HG02763 (cell line): ENCODE measurements around the gene OSCP1.

Source experiments
- ATAC-seq: cut with Tn5 transposase; IDR thresholded peaks from one replicate; pipeline ENCODE4 v1.9.1; 2021; ENCODE audit warnings: mild to moderate bottlenecking, moderate library complexity; ENCODE audit not compliant: unreplicated experiment

The OSCP1 gene

DNA sequence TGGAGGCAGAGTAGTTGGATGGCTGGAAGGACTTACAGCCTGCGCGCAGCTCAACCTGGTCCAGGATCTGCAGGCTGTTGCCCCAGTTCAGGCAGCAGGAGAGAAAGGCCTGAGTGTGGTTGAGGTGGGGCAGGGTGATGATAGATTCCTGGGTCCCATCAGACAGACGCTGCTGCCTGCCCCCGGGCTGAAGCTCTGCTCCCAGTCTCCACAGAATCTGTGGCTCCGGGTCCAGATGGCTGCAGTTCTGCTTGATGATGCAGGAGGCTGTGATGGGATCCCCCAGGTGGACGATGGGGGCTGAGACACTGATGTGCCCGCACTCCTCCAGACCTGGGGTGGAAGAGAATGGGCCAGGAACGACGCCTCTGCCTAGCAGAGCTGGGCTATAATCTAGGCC is 25.1 kb upstream of the OSCP1 start:
- no peak for ATAC-seq

DNA sequence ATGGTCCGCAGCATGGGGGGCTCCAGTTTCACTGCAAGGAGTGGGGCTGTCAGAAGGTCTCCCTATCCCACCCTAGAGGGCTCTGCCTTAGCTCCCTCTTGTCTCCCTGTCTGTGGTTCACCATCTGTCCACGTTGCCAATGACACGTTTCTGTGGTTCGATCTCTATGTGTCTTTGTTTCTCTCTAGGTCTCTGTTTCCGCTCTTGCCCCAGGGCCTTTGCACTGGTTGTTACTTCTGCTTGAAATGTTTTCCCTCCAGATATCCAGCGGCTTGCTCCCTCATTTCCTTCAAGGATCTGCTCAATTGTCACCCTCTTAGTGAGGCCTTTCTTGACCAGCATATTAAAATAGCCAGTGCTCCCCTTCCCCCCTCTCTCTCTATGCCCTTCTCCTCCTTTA is 22.4 kb upstream of the OSCP1 start:
- no peak for ATAC-seq

DNA sequence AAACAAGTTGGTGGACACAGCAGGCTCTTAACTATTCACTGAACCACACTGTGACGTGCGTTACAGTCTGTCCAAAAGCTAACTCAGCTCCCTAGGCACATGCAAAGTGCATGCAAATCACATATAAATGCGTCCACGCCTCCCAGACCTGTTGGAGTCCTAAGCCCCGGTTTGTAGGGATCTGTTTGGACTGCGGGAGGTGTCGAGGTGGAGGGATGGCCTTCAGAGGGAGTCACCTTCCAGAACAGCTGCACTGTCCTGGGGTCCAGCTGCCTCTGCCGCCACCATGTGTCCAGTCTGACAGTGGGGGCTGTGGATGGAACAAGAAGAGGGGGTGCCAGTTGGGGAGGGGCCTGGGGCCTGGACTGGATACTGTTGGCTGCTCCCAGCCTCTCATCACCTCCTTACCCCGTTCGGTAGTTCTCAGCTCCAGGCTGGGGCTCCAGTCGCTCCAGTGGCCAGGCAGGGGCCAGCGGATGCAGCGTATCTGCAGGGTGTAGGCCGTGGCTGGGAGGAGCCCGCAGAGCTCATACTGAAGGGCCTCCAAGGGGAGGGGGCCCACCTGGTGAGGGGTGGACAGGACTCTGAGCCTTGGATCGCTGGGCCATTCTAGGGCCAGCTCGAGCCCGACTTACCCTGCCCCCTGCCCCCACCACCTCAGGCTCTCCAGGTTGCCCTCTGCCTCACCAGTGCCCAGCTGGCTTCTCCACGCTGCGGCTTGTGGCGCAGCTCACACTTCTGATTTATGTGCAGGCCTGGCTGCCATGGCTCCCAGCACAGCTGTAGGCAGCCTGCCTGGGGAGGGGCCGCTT is 21.8 kb upstream of the OSCP1 start:
- no peak for ATAC-seq

DNA sequence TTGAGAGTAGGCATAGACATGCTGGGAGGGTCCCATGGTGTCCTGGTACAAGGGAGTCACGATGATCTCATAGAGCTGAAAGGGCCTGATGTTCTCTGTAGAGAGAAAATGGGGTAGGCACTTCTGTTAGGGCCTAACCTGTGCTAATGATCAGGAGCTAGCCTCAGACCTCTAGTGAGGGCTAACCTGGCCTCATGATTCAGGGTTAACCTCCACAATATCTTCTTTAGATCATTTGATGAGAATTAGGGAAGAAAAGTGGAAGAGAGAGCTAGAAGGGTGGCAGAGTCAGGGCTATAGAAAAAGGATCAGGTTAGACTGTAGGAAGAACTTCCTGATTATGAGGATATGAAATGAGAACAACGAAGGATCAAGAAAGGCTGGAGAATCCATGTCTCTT is 18.9 kb upstream of the OSCP1 start:
- ATAC-seq = no peak

DNA sequence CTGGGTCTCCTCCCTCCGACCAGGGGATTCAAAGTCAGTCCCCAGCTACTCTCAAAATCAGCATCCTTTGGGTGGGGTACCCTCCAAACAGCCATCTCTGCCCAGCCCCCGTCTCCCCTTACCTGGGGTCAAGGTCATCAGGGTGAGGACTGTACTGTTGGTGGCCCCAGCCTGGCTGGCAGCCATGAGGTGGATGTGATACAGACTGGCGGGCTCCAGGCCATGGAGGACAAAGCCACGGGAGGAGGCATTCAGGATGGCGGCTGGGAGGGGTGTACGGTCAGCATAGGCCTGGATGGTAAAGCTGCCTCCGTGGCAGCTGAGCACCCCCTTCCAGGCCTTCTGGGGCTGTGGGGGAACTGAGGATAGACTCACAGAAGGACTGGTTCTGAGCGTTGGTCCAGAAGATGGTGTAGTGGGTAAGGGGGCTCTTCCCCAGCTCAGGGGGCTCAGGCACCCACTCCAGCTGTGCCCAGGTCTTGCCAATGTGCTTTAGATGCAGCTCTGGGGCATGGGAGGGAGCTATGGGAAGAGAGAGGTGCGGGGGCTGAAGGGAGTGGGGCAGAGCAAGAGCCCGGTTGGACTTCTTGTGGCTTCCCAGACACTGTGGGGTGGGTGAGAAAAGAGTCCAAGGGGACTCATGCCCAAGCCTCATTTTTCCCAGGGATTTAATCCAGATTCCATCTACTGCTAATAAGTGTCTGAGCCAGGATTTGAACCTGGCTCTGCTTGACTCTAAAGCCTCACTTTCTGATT is 17.6 kb upstream of the OSCP1 start:
- ATAC-seq = no peak

DNA sequence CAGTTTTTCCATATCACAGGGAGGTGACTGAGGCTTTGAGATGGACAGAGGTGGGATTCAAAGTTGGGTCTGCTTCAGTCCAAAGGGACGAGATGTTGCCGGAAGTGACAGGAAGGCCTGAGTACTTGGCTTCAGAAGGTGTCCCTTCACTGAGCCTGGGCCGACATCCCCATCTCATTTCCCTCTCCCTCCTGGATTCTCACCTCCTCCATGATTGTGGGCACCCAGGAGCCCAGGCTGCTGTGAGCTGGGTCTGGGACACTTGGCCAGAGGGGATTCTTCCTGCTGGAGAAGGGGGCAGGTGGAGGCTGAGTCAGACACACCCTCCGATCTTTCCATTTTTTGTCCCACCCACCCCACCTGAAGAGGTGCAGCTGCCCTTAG is 16.8 kb upstream of the OSCP1 start:
- ATAC-seq = no peak

DNA sequence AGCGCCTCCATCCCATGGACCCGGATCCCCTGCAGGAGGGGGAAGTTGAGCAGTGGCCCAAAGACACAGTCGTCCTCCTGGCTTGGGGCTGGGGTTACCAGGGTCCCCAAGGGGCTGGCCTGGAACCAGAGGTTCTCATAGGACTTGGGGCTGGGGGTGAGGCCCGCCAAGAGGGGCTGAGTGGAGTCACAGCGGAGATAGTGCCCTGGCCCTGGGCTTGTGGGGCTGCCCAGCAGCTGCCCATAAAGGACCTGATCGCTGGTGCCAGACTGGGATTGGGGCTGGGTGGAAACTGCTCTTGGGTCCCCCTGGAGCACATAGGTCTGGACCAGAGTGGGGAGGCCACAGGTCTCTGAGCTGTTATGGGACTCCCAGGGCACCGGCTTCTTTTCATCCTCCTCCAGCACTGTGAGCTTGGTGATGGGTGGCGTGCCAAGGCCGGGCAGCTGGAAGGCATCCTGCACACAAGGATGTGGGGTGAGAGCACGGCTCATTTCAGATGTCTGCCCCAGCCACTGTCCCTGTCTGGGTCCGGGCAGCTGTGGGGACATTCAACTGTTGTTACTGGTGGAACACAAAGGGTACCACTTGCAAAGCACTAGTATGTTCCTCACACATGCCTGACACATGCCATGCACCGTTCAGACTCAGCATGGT is 16.2 kb upstream of the OSCP1 start:
- ATAC-seq = no peak

DNA sequence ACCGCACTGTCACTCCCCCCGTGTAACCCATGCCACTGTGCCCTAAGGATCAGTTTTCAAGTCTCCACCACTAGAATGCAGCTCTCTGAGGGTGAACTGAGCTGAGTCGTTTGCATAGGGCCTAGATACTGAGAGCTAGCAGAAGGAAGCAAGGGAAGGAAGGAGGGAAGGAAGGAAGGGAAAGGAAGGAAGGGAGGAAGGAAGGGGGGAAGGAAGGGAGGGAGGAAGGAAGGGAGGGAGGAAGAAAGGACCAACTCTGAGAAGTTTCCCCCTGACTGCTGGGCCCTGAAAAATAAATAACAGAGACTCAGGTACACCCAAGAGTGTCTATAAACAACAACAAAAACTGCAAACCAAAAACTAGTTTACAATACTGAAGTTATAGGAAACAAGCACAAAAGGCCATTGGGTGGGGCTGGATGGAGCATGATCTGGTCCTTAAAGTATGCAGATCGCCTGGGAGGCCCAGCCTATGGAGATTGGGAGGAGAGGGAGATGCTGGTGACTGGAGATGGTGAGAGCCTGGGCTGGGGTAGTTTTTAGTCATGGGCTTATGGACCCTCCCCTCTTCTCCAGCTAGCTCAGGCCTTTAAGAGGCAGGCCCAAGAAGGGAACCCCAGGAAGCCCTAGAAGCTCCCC is 15.6 kb upstream of the OSCP1 start:
- ATAC-seq = no peak

DNA sequence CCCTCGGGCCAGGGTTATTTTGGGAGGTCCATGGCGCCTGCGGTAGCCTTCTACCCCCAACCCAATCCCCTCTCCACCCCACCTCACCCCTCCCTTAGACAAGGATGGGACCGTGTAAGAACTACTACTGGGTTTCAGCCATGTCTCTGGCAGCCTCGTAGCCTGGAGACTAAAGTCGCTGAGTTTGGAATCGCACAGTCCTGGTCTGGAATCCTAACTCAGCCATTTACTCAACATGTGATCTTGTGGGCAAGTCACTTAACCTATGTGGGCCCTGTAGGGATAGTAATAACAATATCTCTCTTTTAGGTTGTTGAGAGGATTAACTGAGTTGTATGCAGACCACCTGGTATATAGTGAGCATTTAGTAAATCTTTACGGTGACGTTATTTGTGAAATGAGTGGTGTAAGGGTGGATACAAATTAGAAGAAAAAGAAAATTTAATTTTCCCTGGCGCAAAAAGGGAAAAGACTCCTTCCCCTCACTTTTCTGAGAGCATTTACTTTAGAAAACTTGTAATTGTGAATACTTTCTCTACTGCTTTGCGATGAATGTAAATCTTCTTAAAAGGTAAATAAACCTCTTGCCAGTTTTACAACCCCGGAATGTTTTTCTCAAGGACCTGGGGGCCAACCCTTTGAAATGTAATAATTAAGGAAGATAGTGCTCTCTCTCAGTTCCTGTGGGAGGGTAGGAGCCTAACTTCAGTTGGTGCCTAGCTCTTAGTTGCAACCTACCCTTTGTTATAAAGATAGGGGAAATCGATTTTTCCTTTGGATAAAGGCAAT is 14.5 kb upstream of the OSCP1 start:
- no peak for ATAC-seq

DNA sequence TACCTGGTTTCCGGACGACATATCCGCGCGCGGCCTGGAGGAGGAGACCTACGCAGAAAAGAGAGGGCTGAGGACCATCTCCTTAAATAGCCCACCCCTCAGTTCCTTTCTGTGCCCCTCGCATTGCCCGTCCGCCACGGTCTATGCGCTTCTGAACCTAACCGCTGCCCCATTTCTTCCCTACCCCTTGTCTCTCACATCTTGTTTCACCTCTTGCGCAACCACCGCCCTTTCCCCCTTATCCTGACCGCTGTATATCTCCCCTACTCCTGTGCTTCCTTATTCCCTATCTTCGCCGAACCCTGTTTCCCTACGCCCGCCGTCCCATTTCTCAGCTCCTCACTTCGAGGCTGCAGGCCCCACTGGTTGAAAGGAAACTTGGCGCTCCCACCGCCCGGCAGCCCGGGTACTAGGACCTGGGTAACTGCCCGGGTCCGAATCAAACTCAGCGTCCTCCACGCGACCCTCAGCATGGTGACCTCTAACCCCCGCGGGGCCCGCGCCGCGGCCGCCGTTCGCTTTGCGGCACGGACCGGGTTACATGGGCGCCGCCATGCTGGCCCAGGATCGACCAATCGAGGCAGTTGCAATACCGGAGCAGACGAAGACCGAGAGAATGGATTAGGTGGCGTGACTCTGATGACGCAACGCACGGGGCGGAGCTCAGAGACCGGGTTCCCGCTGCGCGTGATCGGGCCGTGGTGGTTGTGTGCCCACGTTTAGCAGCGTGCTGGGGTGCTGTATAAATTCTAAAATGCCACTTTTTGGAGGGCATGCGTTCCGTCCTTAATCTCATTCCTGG is 13.8 kb upstream of the OSCP1 start, which contains the start of gene MRPS15:
Gene MRPS15, minus strand, starts transcription at position 582 of the 802 bp plus-strand sequence. Its CDS starts 109 bp downstream, at position 473.
- ATAC-seq = peak; percentile 86

DNA sequence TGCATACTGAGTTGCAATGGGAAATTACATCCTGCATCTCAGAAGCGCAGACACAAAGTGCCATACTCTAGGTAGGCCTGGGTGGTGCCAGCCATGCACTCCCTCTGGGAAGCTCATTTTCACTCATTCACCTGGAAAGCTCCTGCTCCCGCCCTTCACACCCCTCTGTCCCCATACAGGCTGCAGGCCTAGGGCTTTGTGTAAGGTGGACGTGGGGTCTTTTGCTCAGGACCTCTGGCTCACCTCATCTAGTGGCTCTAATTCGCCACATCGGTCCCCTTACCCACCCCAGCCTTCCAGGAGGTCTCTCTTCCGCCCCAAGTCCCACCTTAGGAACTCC is 13.2 kb upstream of the OSCP1 start:
- ATAC-seq = no peak

DNA sequence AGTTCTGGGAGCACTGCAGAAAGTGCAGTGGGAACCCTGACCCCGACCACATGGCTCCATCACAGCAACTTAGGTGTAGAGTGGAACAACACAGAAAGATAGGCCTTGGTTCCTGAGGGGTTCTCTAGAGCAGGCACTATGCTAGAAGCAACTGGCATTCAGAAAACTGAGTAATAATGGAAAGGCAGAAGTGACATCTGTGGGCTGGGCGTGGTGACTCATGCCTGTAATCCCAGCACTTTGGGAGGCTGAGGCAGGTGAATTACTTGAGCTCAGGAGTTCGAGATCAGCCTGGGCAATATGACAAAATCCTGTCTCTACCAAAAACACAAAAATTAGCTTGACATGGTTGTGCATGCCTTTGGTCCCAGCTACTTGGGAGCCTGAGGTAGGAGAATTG is 8.7 kb upstream of the OSCP1 start:
- no peak for ATAC-seq

DNA sequence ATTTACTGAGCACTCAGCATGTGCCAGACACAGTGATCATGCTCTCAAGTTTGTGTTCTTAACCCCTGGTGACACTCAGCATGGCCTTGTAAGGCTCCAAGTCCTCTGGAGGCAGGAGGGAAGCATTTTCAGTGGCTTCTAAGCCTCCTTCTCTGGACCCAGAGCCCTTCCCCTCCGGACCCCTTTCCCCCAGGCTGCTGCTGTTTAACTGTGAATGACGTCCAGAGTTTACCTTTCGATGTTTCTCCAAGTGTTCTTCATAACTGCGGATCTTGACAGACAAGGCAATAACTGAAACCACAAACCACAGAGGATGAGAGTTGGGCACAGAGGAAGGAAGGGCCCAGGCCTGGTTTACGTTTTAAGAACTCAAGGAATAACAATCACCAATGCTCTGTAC is 7.4 kb upstream of the OSCP1 start:
- ATAC-seq = no peak

DNA sequence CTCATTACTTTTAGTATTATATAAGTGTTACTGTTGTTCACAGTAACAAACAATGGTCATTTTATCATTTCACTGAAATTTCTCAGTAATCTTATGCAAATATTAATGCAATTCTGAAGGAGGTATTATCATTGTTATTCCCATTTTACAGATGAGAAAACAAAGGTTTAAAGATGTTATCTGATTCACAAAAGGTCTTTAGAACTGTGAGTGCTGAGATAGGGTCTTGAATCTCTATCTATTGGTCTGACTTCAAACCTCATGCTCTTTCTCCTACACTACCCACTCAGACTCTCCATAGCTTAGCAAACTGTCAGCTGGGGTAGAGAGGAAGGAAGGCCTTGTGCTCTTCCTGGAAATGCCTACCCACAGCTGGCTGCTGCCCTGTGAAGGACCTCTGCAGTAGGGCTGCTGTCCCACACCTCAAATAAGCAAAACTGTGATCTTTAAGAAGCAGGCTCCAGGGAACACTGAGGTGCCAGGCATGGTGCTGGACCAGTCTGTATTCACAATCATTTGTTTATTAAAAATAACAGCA is 6.2 kb upstream of the OSCP1 start:
- no peak for ATAC-seq

DNA sequence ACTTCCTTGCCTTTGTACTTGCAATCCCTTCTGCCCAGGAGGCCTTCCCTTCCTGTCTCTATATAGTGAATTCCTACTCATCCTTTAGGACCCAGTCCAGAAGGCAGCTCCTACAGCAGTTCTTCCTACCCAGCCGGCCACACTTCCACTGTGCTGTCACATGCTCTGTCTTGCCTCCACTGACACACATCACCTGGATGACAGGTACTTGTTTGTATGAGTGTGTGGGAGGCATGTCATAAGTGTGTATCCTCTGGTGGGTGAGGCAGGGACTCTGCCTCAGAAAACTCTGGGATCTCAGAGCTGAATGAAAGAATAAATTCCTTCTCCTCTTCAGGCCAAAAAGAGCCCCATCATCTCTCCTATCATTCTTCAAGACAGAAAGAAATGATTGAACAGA is 5.1 kb upstream of the OSCP1 start:
- no peak for ATAC-seq

DNA sequence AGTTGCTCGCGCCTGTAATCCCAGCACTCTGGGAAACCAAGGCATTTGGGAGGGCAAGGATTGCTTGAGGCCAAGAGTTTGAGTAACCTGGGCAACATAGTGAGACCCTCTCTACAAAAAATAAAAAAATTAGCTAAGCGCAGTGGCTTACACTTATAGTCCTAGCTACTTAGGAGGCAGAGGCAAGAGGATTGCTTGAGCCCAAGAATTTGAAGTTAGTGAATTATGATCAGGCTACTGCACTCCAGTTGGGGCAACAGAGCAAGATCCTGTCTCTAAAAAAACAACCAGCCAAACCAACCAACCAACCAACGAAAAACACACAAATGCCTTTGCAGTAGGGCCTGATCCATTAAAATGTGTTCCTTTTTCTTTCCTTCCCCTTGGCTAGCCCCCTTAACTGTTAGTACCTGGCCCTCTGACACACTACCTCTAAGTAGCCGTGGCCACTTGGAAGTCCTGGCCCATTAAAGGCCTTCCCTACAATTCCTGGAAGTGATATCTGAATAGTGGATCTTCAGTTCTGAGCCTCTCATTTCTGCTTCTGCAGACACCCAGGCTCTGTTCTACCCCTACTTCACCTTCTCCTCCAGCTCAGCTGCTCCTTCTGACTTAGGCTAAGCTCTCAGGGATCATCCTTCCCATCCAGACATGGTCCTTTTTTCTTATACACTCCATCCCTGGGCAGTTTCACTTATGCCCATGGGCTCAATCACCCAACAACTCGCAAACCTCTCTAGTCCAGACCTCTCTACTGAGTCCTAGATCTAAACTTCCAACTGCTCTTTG is 3.5 kb upstream of the OSCP1 start:
- no peak for ATAC-seq

DNA sequence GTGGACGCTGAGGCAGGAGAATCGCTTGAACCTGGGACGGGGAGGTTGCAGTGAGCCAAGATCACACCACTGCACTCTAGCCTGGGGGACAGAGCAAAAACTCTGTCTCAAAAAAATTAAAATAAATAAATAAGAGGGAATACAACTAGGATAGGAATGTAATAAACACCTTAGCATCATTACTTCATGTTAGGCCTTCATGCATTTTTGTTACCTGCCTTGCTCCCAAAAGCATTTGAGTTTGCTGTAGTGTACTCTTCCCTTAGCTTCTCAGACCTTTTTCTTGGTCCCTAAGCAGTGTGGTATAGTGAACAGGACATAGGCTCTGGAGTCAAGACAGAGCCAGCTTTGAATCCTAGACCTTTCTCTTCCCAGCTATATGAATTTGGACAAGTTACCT is 2.8 kb upstream of the OSCP1 start:
- ATAC-seq = no peak

DNA sequence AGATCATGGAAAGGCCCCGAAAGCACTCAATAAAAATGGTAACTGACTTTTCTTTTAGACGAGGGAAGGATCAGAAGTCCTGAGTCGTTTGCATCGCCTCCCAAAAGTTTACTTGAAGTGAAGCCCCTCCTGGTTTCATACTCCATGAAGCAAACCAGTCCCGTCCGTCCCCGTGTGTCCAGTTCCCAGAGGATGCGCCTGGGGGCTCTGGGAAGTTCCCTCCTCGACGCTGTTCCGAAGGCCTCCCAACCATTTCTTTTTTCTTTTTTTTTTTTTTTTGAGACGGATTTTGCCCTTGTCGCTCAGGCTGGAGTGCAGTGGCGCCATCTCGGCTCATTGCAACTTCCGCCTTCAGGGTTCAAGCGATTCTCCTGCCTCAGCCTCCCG is 661 bp upstream of the OSCP1 start:
- ATAC-seq = no peak

DNA sequence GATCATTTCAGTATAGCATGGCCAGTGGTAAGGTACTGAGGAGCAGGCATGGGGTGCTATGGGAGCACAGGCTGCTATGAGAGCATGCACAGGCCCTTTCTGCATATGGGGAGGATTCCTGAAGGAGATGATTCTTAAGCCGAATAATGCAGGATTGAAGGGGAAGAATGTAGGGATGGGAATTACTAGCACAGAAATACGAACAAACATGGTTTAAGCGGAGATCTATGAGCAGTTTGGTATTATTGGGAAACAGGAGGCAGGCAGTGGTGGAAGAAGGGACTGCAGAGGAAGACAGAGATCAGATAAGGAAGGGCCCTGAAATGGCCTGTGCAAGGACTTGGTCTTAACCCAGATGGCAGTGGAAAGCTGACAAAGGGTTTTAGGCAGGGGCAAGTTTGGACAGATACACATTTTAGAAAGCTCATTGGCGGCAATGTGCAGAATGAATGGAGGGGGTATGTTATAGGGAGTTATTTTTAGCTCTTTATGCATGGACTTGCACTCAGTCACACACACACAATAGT is 1.7 kb downstream of the OSCP1 start:
- no peak for ATAC-seq
